ENCODE data around the gene FREM1.

The FREM1 gene

GRCh38 chr9:14713187-14713767, 197.0 kb downstream of the FREM1 start:
- no peak for DNase-seq (ENCODE audit: low read depth in 2 of 2, low spot score in 1 of 2)

- DNase-seq (ENCODE audit: low read depth in 2 of 2, low spot score in 1 of 2): no peak
Measured at GRCh38 chr9:14710804-14711203, 199.4 kb downstream of the FREM1 start.

- DNase-seq (ENCODE audit: low read depth in 2 of 2, low spot score in 1 of 2): no peak
Measured at GRCh38 chr9:14706530-14707140, 203.6 kb downstream of the FREM1 start.

GRCh38 chr9:14705079-14705478, 205.1 kb downstream of the FREM1 start:
- DNase-seq (ENCODE audit: low read depth in 2 of 2, low spot score in 1 of 2): no peak

DNA sequence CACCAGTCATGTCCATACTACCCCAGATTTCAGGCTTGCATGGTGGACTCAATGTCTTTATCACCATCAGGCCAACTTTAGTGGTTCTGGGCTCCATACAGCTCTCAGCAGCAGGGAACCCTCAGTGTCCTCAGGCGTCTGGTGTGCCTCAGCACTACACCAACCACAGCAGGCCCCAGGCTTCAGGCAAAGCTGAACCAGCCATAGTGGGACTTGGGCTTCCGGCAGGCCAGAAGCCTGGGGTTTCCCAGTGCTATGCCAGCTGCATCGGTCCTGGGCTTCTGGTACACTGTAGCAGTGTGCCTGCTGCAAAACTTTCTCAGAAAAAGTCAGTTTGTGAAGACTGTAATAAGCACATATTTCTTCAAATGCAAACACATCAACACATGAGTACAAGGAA, 205.9 kb downstream of the FREM1 start:
- no peak for DNase-seq (ENCODE audit: low read depth in 2 of 2, low spot score in 1 of 2)

- no peak for DNase-seq (ENCODE audit: low read depth in 2 of 2, low spot score in 1 of 2)
Measured at GRCh38 chr9:14702200-14702720, 208.0 kb downstream of the FREM1 start.

- peak; percentile 4 to 38 for DNase-seq (ENCODE audit: low read depth in 2 of 2, low spot score in 1 of 2)
Measured at GRCh38 chr9:14693251-14693861, 216.9 kb downstream of the FREM1 start, which contains the start of gene ZDHHC21. Gene ZDHHC21, minus strand, starts transcription at chr9:14693432. Its CDS starts 19,092 bp downstream, at chr9:14674340.

DNA sequence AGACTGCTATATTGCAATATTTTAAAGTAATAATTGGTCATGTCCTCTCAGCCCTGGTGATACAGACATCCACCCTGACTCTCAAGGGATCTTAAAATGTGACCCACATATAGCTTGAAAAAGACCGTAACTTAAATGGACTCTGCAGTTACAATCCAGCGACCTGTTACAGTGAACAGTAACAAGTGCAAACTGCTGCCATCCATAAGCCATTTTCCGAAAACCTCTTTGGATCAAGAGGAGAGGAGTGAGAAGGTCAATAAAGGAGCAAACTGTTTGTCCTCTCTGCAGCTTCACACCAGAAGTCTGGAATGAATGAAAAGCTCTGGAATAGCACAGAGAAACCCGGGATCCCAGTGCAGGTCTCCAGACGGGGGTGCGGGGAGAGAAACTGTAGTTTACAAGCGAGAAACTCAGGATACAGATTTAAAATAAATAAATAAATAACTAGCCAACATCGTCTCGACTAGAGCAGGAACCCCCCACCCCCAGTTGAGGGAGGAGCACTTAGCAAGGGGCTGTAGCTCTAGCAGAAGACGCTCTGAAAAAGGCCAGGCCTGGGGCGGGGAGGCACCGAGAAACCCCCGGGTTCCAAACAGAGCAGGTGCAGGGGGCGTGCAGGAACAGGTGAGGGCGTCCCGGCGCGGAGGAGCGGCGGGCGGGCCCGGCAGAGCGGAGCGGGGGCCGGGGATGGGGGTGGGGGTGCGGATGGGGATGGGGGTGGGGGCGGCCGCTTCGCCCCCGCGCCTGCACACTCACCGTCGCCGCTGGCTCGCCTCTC, 217.6 kb downstream of the FREM1 start:
- peak in 1 of 2 donors; percentile 11 for DNase-seq (ENCODE audit: low read depth in 2 of 2, low spot score in 1 of 2)

GRCh38 chr9:14690948-14691730, 219.1 kb downstream of the FREM1 start:
- no peak for DNase-seq (ENCODE audit: low read depth in 2 of 2, low spot score in 1 of 2)

DNA sequence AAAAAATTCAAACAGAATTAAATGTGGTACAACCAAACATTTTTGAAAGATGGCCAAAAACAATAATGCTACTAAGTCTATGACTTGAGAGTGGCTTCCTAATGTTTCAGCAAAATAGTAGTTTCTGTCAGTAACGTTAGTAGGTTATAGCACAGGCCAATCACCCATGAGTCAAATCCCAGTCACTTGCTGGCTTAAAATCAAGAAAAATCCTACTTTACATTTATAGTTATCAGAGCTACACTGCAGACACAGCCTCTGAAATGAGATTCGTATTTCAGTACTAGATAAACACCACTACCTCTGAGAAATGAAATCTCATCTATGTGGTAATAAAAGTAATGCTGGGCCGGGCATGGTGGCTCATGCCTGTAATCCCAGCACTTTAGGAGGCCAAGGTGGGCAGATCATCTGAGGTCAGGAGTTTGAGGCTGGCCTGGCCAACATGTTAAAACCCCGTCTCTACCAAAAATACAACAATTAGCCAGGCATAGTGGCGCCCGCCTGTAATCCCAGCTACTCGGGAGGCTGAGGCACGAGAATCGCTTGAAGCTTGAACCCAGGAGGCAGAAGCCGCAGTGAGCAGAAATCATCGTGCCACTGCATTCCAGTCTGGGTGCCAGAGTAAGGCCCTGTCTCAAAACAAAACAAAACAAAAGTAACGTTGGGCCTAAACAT, 223.0 kb downstream of the FREM1 start:
- no peak for DNase-seq (ENCODE audit: low read depth in 2 of 2, low spot score in 1 of 2)

GRCh38 chr9:14686168-14686567, 224.1 kb downstream of the FREM1 start:
- no peak for DNase-seq (ENCODE audit: low read depth in 2 of 2, low spot score in 1 of 2)

Measured in stimulated activated CD8-positive, alpha-beta memory T cell treated with anti-CD3 and anti-CD28 coated beads, Interleukin-4, amount 100 ng/mL, for 4 hours (primary cell).